ENCODE results near the gene UST.

GRCh38 chr6:149094156-149094555 lies 347.3 kb downstream of the UST start:
- TF ChIP-seq ZNF274 (IDR thresholded peaks at IDR 0.05; ENCODE audit: low read depth, low read length), result no peak
- TF ChIP-seq YY1 (IDR thresholded peaks at IDR 0.05; ENCODE audit: insufficient read depth, insufficient read length), result no peak

All from NT2/D1 (cell line).